Adrenal gland (tissue), 5 donors: Measurements from ENCODE around the gene LORICRIN.

Experiments used
- CTCF ChIP-seq, 6 experiments: fragments of 450-650 bp in 4 of 6; fragments of 200-600 bp in 2 of 6; sonication (generic) in 1 of 6; IDR thresholded peaks; 1 replicate in 5 of 6; 2 replicates in 1 of 6; pipeline versions ENCODE4 v1.5.1 to v1.8.0; 2016 to 2021; ENCODE audit warnings: antibody characterized with exemption in 6 of 6, mild to moderate bottlenecking in 2 of 6, moderate library complexity in 1 of 6
- POLR2A ChIP-seq, 2 donors: fragments of 450-650 bp; IDR thresholded peaks; one replicate each; pipeline ENCODE4 v1.6.1; 2017; ENCODE audit warnings: antibody characterized with exemption in 2 of 2, mild to moderate bottlenecking in 2 of 2, moderate library complexity in 1 of 2
- donor health status: DM: no; HTN: no; CAD: no.

DNA sequence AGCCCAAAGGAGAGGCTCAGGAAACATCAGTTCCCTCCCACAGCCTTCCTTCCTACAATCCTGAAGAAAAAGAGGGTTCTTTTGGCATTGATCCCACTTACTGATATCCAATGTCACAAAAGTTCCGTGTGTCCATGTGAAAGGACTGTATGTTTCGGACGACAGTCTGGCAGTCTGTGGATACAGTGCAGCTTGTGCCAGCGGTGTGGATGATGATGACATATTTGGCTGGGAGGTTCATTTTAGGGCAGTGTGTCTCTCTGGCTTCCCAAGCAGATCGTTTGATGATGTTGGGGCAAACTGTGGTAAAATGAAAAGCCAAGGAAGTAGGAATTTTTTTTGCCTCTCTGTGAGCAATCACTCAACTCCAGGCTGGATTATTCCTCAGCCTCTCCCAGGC is 42.8 kb downstream of the LORICRIN start:
- TF ChIP-seq CTCF (IDR thresholded peaks at IDR 0.05) (no peak), POLR2A (IDR thresholded peaks at IDR 0.05) (no peak)
